ENCODE measurements around the gene FOXN1. TPM values are rescaled to one million over a fixed set of nuclear protein-coding genes. Genes with fewer than 3 reads are reported as not detected.
"Not testable (repeated sequence)": the region's sequence is repeated elsewhere in the genome, so short reads cannot be mapped to it uniquely, and the experiment has no call there.

FOXN1 gene
- total RNA-seq, 1 donor from 2014 or later = not detected

GRCh38 chr17:28575126-28575795 is 69.1 kb downstream of the FOXN1 start:
- Mint-ChIP-seq H3K9me3 (no peaks in the 10 kb centered on the region), H3K27me3 (ENCODE audit: insufficient read depth, low read depth) (peaks cover 13% of the 10 kb centered on the region), H3K27ac (no peak overlapping the region), H3K4me1 (peaks cover 24% of the 10 kb centered on the region), H3K36me3 (peaks cover 18% of the 10 kb centered on the region), H3K4me3 (no peak overlapping the region)
- Histone ChIP-seq H4K20me1 (ENCODE audit: low read depth) (peaks cover 22% of the 10 kb centered on the region), H3K4me2 (peak overlapping the region; percentile 33), H3K27ac (no peak overlapping the region), H3K4me3 (no peak overlapping the region), H3F3A (ENCODE audit: low read depth) (peaks cover 37% of the 10 kb centered on the region), H3K9me3 (ENCODE audit: low read depth) (no peaks in the 10 kb centered on the region), H3K9ac (no peak overlapping the region), H3K27me3 (peaks cover 28% of the 10 kb centered on the region), H2AFZ (replicated peaks) (no peak overlapping the region), H3K79me2 (ENCODE audit: low read depth) (peaks cover 9% of the 10 kb centered on the region), H3K4me1 (no peaks in the 10 kb centered on the region), H3K36me3 (no peaks in the 10 kb centered on the region)
- no peak for TF ChIP-seq EZH2 (IDR thresholded peaks at IDR 0.05)
- peak; percentile 7 for TF ChIP-seq CTCF (IDR thresholded peaks at IDR 0.05)
- peak; percentile 17 for DNase-seq (ENCODE audit: low spot score)

- not testable (repeated sequence) for DNase-seq (ENCODE audit: low spot score); H2AFZ ChIP-seq (replicated peaks); H3K9ac ChIP-seq; H3K79me2 ChIP-seq (ENCODE audit: low read depth); H3K9me3 ChIP-seq (ENCODE audit: low read depth); H3K4me1 ChIP-seq; H3K9me3 Mint-ChIP-seq; H3K27ac ChIP-seq; H3K36me3 ChIP-seq
- H3K27ac Mint-ChIP-seq = peak overlapping the region; percentile 7
- peaks cover 38% of the 10 kb centered on the region for H3F3A ChIP-seq (ENCODE audit: low read depth)
- H3K27me3 ChIP-seq = peaks cover 28% of the 10 kb centered on the region
- H4K20me1 ChIP-seq (ENCODE audit: low read depth) = peaks cover 18% of the 10 kb centered on the region
- peak overlapping the region; percentile 83 for H3K4me3 Mint-ChIP-seq
- H3K36me3 Mint-ChIP-seq = peaks cover 23% of the 10 kb centered on the region
- peak overlapping the region; percentile 33 for H3K4me2 ChIP-seq
- H3K27me3 Mint-ChIP-seq (ENCODE audit: insufficient read depth, low read depth) = peaks cover 13% of the 10 kb centered on the region
- peak overlapping the region; percentile 40 for H3K4me3 ChIP-seq
- peaks cover 21% of the 10 kb centered on the region for H3K4me1 Mint-ChIP-seq
These were observed 69.9 kb downstream of the FOXN1 start for GRCh38 chr17:28576016-28576415.

GRCh38 chr17:28576758-28577465 is 70.8 kb downstream of the FOXN1 start, which contains the start of gene ALDOC:
Gene ALDOC, minus strand, starts transcription at chr17:28576895. Its CDS starts 1,363 bp downstream, at chr17:28575532.
- TF ChIP-seq EZH2phosphoT487 (IDR thresholded peaks at IDR 0.05) (no peak), CTCF (IDR thresholded peaks at IDR 0.05) (no peak), EZH2 (IDR thresholded peaks at IDR 0.05) (no peak)
- Mint-ChIP-seq H3K27ac (peak within 1 kb of the TSS; percentile 7), H3K36me3 (peaks cover 23% of the 10 kb centered on the region), H3K9me3 (no peaks in the 10 kb centered on the region), H3K27me3 (ENCODE audit: insufficient read depth, low read depth) (peaks cover 13% of the 10 kb centered on the region), H3K4me1 (peaks cover 18% of the 10 kb centered on the region), H3K4me3 (peak within 1 kb of the TSS; percentile 83)
- Histone ChIP-seq H4K20me1 (ENCODE audit: low read depth) (peaks cover 18% of the 10 kb centered on the region), H3K4me2 (peak within 1 kb of the TSS; percentile 56), H3K9ac (no peak within 1 kb of the TSS), H3K27ac (no peak within 1 kb of the TSS), H3K79me2 (ENCODE audit: low read depth) (no peaks in the 10 kb centered on the region), H3K27me3 (peaks cover 24% of the 10 kb centered on the region), H3K4me3 (peak within 1 kb of the TSS; percentile 40), H3K36me3 (no peaks in the 10 kb centered on the region), H3K9me3 (ENCODE audit: low read depth) (no peaks in the 10 kb centered on the region), H2AFZ (replicated peaks) (no peak within 1 kb of the TSS), H3F3A (ENCODE audit: low read depth) (peaks cover 34% of the 10 kb centered on the region), H3K4me1 (no peaks in the 10 kb centered on the region)
- peak; percentile 97 for DNase-seq (ENCODE audit: low spot score)

- Histone ChIP-seq H2AFZ (replicated peaks) (no peak overlapping the region), H3K79me2 (ENCODE audit: low read depth) (no peaks in the 10 kb centered on the region), H3K36me3 (peaks cover 2% of the 10 kb centered on the region), H4K20me1 (ENCODE audit: low read depth) (peaks cover 18% of the 10 kb centered on the region), H3K27ac (no peak overlapping the region), H3K27me3 (peaks cover 19% of the 10 kb centered on the region), H3K4me1 (no peaks in the 10 kb centered on the region), H3K9me3 (ENCODE audit: low read depth) (no peaks in the 10 kb centered on the region), H3F3A (ENCODE audit: low read depth) (peaks cover 29% of the 10 kb centered on the region), H3K4me3 (no peak overlapping the region), H3K4me2 (no peak overlapping the region), H3K9ac (no peak overlapping the region)
- peaks cover 14% of the 10 kb centered on the region for H3K4me1 Mint-ChIP-seq
- H3K9me3 Mint-ChIP-seq = no peaks in the 10 kb centered on the region
- no peak overlapping the region for H3K27ac Mint-ChIP-seq
- H3K36me3 Mint-ChIP-seq = peaks cover 23% of the 10 kb centered on the region
- H3K4me3 Mint-ChIP-seq = peak overlapping the region; percentile 83
- H3K27me3 Mint-ChIP-seq (ENCODE audit: insufficient read depth, low read depth) = peaks cover 13% of the 10 kb centered on the region
- TF ChIP-seq EZH2phosphoT487 (IDR thresholded peaks at IDR 0.05) (no peak), CTCF (IDR thresholded peaks at IDR 0.05) (no peak), EZH2 (IDR thresholded peaks at IDR 0.05) (no peak)
- DNase-seq (ENCODE audit: low spot score) = no peak
These were observed 71.3 kb downstream of the FOXN1 start for GRCh38 chr17:28577466-28577824.
